DMS 273 (cell line): ENCODE results near the gene KRTAP19-1.

ENCODE experiments used
- DNase-seq: peaks from one replicate; lab custom pipeline; 2025; ENCODE audit not compliant: unreplicated experiment; lab: John Stamatoyannopoulos, UW

Gene KRTAP19-1

GRCh38 chr21:30480145-30480544 is at the start of gene KRTAP19-1:
TSS of gene KRTAP19-1 (minus strand) at chr21:30480367. CDS start at chr21:30480317, 50 bp downstream.
- no peak for DNase-seq

GRCh38 chr21:30518876-30519275 is 38.7 kb upstream of the KRTAP19-1 start:
- no peak for DNase-seq

DNA sequence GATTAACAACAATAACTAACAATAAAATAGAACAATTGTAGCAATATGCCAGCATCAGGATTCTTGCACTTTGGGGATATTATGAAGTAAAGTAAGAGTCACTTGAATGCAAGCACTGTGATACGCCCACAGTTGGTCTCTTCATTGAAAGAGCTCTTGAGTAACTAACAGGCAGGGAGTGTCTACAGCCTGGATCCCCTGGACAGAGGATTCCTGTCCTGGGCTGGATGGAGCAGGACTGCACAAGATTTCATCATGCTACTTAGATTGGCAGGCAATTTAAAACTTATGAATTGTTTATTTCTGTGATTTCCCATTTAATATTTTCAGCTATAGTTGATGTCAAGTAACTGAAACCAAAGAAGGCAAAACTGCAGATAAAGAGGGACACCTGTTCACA is 35.5 kb upstream of the KRTAP19-1 start:
- no peak for DNase-seq

- DNase-seq: peak; percentile 3
These were observed 25.5 kb upstream of the KRTAP19-1 start for GRCh38 chr21:30505621-30506205.

GRCh38 chr21:30502041-30502440 is 21.9 kb upstream of the KRTAP19-1 start, which contains the start of gene KRTAP19-5:
TSS of gene KRTAP19-5 (minus strand) at chr21:30502141. CDS start at chr21:30502090, 51 bp downstream.
- no peak for DNase-seq

DNA sequence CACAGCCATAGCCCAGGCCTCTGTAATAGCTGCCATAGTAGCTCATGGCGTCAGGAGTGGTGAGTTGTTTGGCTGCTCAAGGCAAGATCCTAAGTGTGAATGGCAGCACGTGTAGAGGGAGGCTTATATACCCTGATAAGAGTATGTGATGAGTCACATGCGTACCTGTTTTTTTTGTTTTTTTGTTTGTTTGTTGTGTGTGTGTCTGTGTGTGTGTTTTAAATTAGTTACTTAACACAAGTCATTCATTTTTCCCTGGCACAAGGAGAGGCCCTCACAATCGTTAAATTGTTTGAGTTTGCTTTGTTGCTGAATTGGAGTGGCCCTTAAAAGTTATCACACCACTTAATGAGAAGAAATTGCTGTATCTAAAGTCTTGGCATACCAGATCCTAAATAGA is 16.9 kb upstream of the KRTAP19-1 start, which contains the start of gene KRTAP19-4:
Gene KRTAP19-4, minus strand, starts transcription at position 101 of the 400 bp plus-strand sequence. Its CDS starts 55 bp downstream, at position 46.
- DNase-seq: no peak

GRCh38 chr21:30491963-30492428 is 11.8 kb upstream of the KRTAP19-1 start, which contains the start of gene KRTAP19-3:
TSS of gene KRTAP19-3 (minus strand) at chr21:30492013. CDS start at chr21:30491957, 56 bp downstream.
- no peak for DNase-seq

GRCh38 chr21:30487336-30487735 is 7.2 kb upstream of the KRTAP19-1 start, which contains the start of gene KRTAP19-2:
TSS of gene KRTAP19-2 (minus strand) at chr21:30487436. CDS start at chr21:30487348, 88 bp downstream.
- DNase-seq: no peak

DNA sequence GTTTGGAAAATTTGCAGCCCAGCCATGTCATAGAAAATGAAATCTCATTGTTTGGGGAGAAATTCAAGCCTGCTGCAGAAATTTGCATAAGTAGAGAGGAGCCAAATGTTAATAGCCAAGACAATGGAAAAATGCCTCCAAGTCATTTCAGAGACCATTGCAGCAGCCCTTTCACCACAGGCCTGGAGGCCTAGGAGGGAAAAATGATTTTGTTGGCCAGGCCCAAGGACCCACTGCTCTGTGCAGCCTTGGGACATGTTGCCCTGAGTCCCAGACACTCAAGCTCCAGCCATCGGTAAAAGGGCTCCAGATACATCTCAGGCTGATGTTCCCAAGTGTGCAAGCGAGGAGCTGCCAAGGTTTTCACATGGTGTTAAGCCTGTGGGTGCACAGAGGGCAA is 6.0 kb upstream of the KRTAP19-1 start:
- no peak for DNase-seq

GRCh38 chr21:30482130-30482529 is 2.0 kb upstream of the KRTAP19-1 start:
- no peak for DNase-seq

GRCh38 chr21:30479259-30479658 is 908 bp downstream of the KRTAP19-1 start:
- DNase-seq: no peak

DNA sequence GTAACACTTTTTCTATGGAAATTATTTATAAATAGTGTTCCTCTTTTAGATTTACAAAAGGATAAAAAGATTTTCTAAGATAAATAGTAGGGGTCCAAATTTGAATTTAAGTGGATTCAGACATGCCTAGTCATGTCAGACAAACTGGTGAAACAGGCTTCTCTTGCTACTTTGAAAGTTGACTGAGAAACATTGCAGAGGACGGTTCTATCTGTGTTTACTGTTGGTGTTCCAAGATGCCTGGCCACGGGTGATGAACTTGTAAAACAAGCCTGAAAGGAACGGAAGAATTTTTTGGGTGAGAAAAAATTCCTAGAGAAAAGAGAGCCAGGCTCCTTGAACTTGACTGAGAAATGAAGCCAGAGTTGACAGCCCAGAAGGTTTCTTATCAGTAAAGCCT is 2.2 kb downstream of the KRTAP19-1 start:
- DNase-seq: no peak

DNA sequence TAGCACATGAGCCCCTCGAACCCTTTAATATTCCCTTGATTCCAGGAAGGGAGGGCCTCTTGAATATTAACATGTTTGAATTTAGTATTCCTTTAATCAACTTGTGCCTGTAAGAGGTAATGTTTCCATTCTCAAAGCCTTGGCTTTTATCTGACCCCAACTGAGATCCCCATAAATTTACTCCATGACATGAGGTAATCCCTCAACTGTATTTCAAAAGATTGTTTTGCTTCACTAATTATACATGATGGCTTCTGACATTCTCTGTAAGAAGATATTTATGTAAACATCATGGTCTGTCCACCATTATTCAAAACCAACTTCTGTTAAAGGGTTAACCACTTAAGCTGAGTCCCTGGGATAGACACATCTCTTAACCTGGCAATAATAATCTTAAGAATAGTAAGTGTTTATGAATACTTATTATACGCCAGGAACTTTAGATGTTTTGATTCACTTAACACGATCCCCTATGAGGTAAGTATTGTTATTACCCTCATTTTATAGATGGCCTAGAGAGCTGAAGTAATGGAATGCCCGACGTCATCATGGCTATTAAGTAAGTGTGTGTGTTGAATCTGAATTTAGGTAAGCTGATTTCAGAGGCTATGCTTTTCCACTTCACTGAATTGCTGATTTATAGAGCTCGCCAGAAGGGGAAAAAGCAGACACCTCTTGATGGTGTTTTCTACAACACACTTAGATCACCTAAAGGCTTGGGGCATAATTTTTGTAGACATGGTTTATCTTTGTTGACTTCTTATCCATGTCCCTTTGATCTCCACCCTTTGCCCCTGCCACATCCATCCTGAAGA is 11.1 kb downstream of the KRTAP19-1 start:
- no peak for DNase-seq

GRCh38 chr21:30463713-30464112 is 16.5 kb downstream of the KRTAP19-1 start:
- peak; percentile 26 for DNase-seq

DNA sequence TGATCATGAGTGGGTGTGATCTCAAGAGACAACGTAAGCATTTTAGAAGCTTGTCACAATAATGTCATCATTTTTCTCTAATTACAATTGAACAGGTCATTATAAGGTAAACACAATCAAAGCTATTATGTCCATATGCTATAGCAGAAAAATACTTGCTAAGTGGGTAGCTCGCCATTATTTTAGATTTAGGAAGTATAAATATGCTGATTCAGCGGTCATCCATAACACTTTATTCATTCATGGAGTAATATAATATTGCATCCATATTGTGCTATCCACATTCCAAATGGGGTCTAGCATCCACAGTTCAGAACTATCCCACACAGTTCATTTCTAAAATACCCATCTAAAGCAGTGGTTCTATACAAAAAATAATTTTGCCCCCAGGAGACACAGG is 31.7 kb downstream of the KRTAP19-1 start:
- DNase-seq: no peak

DNA sequence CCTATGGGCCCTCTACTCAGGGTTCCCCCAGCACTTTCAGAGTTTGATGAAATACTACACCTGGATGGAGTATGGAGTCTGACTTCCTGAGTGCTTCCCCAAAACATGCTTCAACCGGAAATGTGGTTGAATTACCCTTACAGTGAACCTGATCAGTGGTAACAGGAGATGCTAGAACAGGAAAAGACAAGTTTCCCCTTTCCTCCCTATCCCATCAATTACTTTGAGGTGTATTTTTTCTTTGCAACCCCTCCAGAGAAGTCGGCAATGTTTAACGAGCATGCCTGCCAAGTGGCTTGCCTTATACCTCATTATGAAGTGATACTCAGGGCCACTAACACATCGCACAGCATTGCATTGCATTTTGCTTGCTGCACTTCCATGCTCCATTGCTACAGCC is 33.1 kb downstream of the KRTAP19-1 start:
- no peak for DNase-seq

DNA sequence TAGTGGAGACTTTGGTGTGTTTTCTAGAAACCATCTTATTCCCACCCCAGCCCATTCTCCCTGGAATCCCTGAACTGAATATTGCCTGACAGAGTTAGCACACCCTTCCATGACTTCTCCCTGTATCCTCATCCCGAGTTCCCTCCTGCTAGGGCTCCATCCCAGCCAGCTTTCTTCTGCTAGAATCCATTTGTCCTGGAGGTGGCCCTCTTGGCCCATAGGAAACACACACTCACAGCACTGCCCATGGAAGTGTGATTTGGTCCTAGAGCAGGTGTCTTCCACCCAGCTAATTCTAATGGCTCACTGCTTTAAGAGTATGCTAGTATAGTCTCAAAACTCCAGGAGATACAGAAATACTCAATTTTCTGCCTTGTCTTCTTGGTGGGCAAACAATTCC is 36.0 kb downstream of the KRTAP19-1 start:
- DNase-seq: no peak

- no peak for DNase-seq
These were observed 36.9 kb downstream of the KRTAP19-1 start for GRCh38 chr21:30443226-30443625.

DNA sequence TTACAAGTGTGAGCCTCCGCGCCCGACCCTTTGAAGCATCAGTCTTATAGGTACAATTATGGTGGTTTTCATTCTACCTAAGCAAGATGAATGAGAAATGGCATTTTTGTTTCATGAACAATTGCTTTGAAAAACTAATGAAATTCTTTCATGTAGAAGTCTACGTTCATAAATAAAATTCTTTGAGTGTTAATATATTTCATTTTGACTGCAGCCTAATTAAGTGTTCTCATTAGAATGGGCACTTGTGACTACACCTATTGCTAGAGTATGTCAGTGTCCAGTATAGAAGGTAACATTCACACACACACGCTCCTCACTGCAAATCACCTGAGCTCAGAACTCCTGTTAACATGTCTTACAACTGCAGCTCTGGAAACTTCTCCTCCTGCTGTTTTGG is 40.2 kb downstream of the KRTAP19-1 start, which contains the start of gene KRTAP15-1:
Gene KRTAP15-1, plus strand, starts transcription at position 301 of the 400 bp plus-strand sequence. Its CDS starts 53 bp downstream, at position 354.
- DNase-seq: no peak

DNA sequence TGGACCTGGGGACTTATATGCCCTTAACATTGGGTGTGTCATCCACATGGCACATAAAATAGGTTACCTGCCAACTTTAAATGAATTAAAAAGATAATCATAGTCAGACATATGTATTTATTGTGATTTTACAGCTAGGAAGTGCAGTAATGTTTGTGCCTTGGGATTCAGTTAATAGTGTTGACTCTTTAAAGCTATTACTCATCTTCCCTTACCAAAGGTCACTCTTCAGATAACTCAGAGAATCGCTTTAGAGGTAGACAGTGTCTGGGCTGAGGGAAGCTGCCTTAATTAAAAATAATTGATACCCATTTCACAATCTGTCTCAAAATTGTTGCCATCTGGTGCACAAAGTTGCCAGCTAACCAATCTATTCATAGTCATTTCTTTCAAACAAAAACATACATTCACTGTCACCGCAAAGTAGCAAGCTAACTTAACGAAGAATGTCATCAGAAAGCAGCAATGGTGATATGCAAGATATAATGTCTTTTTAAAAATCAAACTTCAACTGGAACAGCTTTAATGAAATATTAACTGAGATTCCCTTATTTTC is 43.1 kb downstream of the KRTAP19-1 start:
- no peak for DNase-seq

- DNase-seq: peak; percentile 58
These were observed 46.0 kb downstream of the KRTAP19-1 start for GRCh38 chr21:30434033-30434631.
